Measurements from ENCODE around the gene LRRC4B. TPM values are rescaled to one million over a fixed set of nuclear protein-coding genes. Genes with fewer than 3 reads are reported as not detected.

The LRRC4B gene
- total and polyA plus RNA-seq, 12 donors: 0.07 to 24.1 (median 1.3) TPM

GRCh38 chr19:50556282-50557008, 11.8 kb downstream of the LRRC4B start:
- Histone ChIP-seq H3K4me1 (replicated peaks in 1 of 2) (peaks cover 0 to 10% of the 10 kb centered on the region in 2 donors), H3K4me3 (peak overlapping the region in 1 of 4 donors; percentile 25), H3K27ac (no peak overlapping the region), H3K9me3 (replicated peaks in 1 of 3) (no peaks in the 10 kb centered on the region), H3K36me3 (replicated peaks in 1 of 2) (no peaks in the 10 kb centered on the region), H3K27me3 (peaks cover 17% of the 10 kb centered on the region)
- WGBS, 4 donors: 0 to 1% (median 1%) methylated on average over 1 to 39 of the region's 39 CpGs
- peak; percentile 38 to 88 (median 66) for DNase-seq
- intact Hi-C loops (cut with DNase I): no loop called here
- TF ChIP-seq POLR2A (IDR thresholded peaks at IDR 0.05): no peak
- TF ChIP-seq, protein P1, sequence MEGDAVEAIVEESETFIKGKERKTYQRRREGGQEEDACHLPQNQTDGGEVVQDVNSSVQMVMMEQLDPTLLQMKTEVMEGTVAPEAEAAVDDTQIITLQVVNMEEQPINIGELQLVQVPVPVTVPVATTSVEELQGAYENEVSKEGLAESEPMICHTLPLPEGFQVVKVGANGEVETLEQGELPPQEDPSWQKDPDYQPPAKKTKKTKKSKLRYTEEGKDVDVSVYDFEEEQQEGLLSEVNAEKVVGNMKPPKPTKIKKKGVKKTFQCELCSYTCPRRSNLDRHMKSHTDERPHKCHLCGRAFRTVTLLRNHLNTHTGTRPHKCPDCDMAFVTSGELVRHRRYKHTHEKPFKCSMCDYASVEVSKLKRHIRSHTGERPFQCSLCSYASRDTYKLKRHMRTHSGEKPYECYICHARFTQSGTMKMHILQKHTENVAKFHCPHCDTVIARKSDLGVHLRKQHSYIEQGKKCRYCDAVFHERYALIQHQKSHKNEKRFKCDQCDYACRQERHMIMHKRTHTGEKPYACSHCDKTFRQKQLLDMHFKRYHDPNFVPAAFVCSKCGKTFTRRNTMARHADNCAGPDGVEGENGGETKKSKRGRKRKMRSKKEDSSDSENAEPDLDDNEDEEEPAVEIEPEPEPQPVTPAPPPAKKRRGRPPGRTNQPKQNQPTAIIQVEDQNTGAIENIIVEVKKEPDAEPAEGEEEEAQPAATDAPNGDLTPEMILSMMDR (IDR thresholded peaks at IDR 0.05): peak; percentile 42 to 78 (median 60)

DNA sequence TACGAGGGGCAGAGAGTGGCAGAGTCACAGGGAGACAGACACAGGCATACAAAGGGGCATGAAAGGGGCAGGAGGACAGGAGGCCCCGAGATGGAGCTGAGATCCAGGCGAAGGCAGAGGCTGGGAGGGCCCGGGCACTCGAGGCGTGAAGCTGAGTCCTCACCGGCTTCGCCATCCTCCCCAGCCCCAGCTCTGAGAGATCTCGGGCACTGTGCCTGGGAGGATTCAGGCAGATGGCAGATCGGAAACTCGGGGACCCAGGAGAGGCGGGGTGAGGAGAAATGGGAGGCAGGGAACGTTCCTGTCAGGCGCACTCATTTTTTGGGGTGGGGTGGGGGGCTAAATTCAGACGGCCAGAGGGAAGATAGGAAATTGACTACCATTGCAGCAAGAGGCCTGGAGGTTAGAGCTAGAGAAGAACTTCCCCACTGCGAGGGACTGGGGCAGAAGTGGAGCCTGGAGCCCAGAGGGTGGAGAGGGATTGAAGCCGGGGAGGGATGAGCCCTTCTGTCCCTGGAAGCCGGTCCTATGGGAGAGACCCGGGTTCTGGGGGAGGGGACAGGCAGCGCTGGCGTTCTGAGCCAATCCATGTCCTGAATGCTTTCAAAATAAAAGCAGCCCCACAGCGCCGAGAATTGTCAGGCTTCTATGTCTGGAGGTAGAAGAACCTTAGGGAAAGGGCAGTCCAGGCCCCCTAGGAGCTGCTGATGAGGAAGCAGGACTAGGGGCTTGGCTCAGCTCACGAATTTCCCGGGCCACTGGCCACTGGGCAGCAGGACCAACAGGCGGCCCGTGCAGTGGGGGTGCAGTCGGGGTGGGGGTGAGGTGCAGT, 12.6 kb downstream of the LRRC4B start:
- Histone ChIP-seq H3K36me3 (replicated peaks in 1 of 2) (no peaks in the 10 kb centered on the region), H3K27me3 (peaks cover 17% of the 10 kb centered on the region), H3K9me3 (replicated peaks in 1 of 3) (no peaks in the 10 kb centered on the region), H3K4me3 (no peak overlapping the region), H3K4me1 (replicated peaks in 1 of 2) (peaks cover 0 to 10% of the 10 kb centered on the region in 2 donors), H3K27ac (no peak overlapping the region)
- WGBS, 4 donors: 28 to 34% (median 32%) methylated on average over 23 to 28 of the region's 28 CpGs
- DNase-seq: no peak
- TF ChIP-seq, protein P1 (IDR thresholded peaks at IDR 0.05): no peak
- TF ChIP-seq POLR2A (IDR thresholded peaks at IDR 0.05): no peak
- intact Hi-C loops (cut with DNase I): no loop called here

DNA sequence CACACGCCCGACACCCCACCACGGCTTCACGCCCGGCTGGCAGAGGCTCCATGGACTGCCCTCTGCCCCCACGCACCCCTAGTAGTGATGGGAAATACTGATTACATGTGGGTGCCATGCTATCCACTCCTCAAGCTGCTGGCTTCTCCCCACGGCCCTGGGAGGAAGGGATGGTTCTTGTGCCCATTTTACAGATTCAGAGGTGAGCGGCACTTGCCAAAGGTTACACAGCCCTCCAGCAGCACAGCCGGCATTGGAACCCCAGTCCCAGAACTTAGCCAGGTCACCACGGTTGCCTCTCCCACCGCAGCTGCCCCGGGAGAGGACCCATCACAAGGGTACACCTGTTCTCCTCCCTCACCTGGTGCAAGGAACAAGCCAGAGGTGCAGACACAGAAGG, 13.2 kb downstream of the LRRC4B start:
- H3K4me1 ChIP-seq (replicated peaks in 1 of 2): peaks cover 0 to 10% of the 10 kb centered on the region in 2 donors
- intact Hi-C loops (cut with DNase I): no loop called here
- H3K27me3 ChIP-seq: peaks cover 17% of the 10 kb centered on the region
- H3K9me3 ChIP-seq (replicated peaks in 1 of 3): no peaks in the 10 kb centered on the region
- no peaks in the 10 kb centered on the region for H3K36me3 ChIP-seq (replicated peaks in 1 of 2)
- H3K27ac ChIP-seq: no peak overlapping the region
- WGBS, 4 donors: 75 to 77% (median 75%) methylated on average over 3 to 12 of the region's 12 CpGs
- DNase-seq: no peak
- TF ChIP-seq, protein P1 (IDR thresholded peaks at IDR 0.05): no peak
- TF ChIP-seq POLR2A (IDR thresholded peaks at IDR 0.05): no peak
- no peak overlapping the region for H3K4me3 ChIP-seq

DNA sequence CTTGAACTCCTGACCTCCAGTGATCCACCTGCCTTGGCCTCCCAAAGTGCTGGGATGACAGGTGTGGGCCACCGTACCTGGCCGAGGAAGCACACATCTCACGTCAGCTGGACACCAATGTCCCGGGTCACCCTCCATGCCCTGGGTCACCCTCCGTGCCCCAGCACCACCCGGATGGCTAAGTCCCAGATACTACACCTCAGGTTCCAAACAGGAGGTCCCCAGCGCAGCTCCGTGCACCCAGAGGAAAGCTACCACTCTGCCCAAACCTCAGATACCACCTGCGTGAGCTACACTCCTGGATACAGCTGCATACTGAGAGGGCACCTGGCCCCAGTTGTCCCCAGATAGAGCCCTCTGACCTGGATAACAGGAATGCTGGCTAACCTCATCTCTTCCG, 14.0 kb downstream of the LRRC4B start:
- no peak overlapping the region for H3K4me3 ChIP-seq
- no peaks in the 10 kb centered on the region for H3K9me3 ChIP-seq (replicated peaks in 1 of 3)
- intact Hi-C loops (cut with DNase I): no loop called here
- H3K36me3 ChIP-seq (replicated peaks in 1 of 2): no peaks in the 10 kb centered on the region
- no peak for DNase-seq
- H3K27me3 ChIP-seq: peaks cover 17% of the 10 kb centered on the region
- WGBS, 4 donors: 76 to 82% (median 78%) methylated on average over 6 to 10 of the region's 10 CpGs
- TF ChIP-seq, protein P1 (IDR thresholded peaks at IDR 0.05): no peak
- TF ChIP-seq POLR2A (IDR thresholded peaks at IDR 0.05): no peak
- H3K27ac ChIP-seq: no peak overlapping the region
- H3K4me1 ChIP-seq (replicated peaks in 1 of 2): peaks cover 0 to 10% of the 10 kb centered on the region in 2 donors

Data from adrenal gland (tissue), 12 donors.